HEK293 (cell line): ENCODE results near the gene FILIP1.

Experiments
- CTCF ChIA-PET: fragments of 350-600 bp; formaldehyde crosslinking; extraction: SDS; loops from one replicate; lab custom pipeline; 2021; ENCODE audit warnings: antibody characterized with exemption; lab: Yijun Ruan, JAX
- POLR2A ChIA-PET: fragments of 300-600 bp; formaldehyde crosslinking; extraction: SDS; loops from one replicate; lab custom pipeline; 2020; ENCODE audit warnings: antibody characterized with exemption, inconsistent platforms; lab: Yijun Ruan, JAX
- H3K27ac ChIP-seq: fragments of 200-500 bp; sonication (Bioruptor generic); 2 replicates; pipeline ENCODE4 v1.5.1; 2014; ENCODE audit warnings: low read depth, low read length, control low read depth, inconsistent platforms; ENCODE audit errors: extremely low read depth
- H3K36me3 ChIP-seq, 2 experiments: fragments of 200-500 bp in 1 of 2; sonication (Bioruptor generic) in 1 of 2; 1 replicate in 1 of 2; 2 replicates in 1 of 2; pipeline ENCODE4 v1.5.1; 2014 to 2017; ENCODE audit warnings: inconsistent platforms in 2 of 2, low read length in 2 of 2; ENCODE audit not compliant: control insufficient read depth in 2 of 2, insufficient read depth in 1 of 2
- H3K4me1 ChIP-seq: fragments of 200-500 bp; sonication (Bioruptor generic); 2 replicates; pipeline ENCODE4 v1.5.1; 2014; ENCODE audit warnings: mild to moderate bottlenecking, low read length, inconsistent platforms; ENCODE audit not compliant: control insufficient read depth, insufficient read depth
- H3K4me3 ChIP-seq: 2 replicates; pipeline ENCODE4 v1.5.1; 2011; ENCODE audit warnings: low read depth, mild to moderate bottlenecking, control low read depth, low read length, moderate library complexity
- H3K9me3 ChIP-seq: fragments of 200-500 bp; sonication (Bioruptor generic); 2 replicates; pipeline ENCODE4 v1.5.1; 2014; ENCODE audit warnings: low read depth, low read length, inconsistent platforms; ENCODE audit not compliant: control insufficient read depth, insufficient read depth
- IKZF3 ChIP-seq: fragments of 450-650 bp; IDR thresholded peaks from 2 replicates; pipeline ENCODE4 v1.5.0; 2018; ENCODE audit warnings: missing biosample characterization, mild to moderate bottlenecking, missing genetic modification characterization, moderate library complexity
- SETDB1 ChIP-seq: IDR thresholded peaks from one replicate; pipeline ENCODE4 v1.6.1; 2017; ENCODE audit warnings: mild to moderate bottlenecking, low read length, moderate library complexity, mixed read lengths; ENCODE audit not compliant: insufficient read length
- SP3 ChIP-seq: fragments of 450-650 bp; formaldehyde crosslinking; IDR thresholded peaks from 2 replicates; pipeline ENCODE4 v1.5.1; 2016; ENCODE audit warnings: missing biosample characterization, missing genetic modification characterization
- ZBTB21 ChIP-seq: fragments of 450-650 bp; formaldehyde crosslinking; IDR thresholded peaks from 2 replicates; pipeline ENCODE4 v1.5.1; 2017; ENCODE audit warnings: missing biosample characterization, missing genetic modification characterization
- ZBTB48 ChIP-seq: fragments of 450-650 bp; formaldehyde crosslinking; IDR thresholded peaks from 2 replicates; pipeline ENCODE4 v1.5.1; 2016; ENCODE audit warnings: missing biosample characterization, missing genetic modification characterization
- ZBTB49 ChIP-seq: fragments of 450-650 bp; formaldehyde crosslinking; IDR thresholded peaks from 2 replicates; pipeline ENCODE4 v1.5.1; 2016; ENCODE audit warnings: missing biosample characterization, missing genetic modification characterization, low read depth
- ZFP37 ChIP-seq: fragments of 450-650 bp; formaldehyde crosslinking; IDR thresholded peaks from 2 replicates; pipeline ENCODE4 v1.5.1; 2016; ENCODE audit warnings: missing biosample characterization, missing genetic modification characterization
- ZNF157 ChIP-seq: fragments of 450-650 bp; formaldehyde crosslinking; IDR thresholded peaks from 2 replicates; pipeline ENCODE4 v1.5.1; 2016; ENCODE audit warnings: missing biosample characterization, missing genetic modification characterization
- ZNF175 ChIP-seq: fragments of 450-650 bp; formaldehyde crosslinking; IDR thresholded peaks from 2 replicates; pipeline ENCODE4 v1.5.1; 2016; ENCODE audit warnings: missing biosample characterization, missing genetic modification characterization
- ZNF184 ChIP-seq: fragments of 450-650 bp; IDR thresholded peaks from 2 replicates; pipeline ENCODE4 v1.5.1; 2018; ENCODE audit warnings: missing biosample characterization, mild to moderate bottlenecking, missing genetic modification characterization
- ZNF214 ChIP-seq: fragments of 450-650 bp; formaldehyde crosslinking; IDR thresholded peaks from 2 replicates; pipeline ENCODE4 v1.5.1; 2017; ENCODE audit warnings: missing biosample characterization, mild to moderate bottlenecking, missing genetic modification characterization, borderline replicate concordance
- ZNF350 ChIP-seq: fragments of 450-650 bp; formaldehyde crosslinking; IDR thresholded peaks from 2 replicates; pipeline ENCODE4 v1.5.0; 2017; ENCODE audit warnings: missing biosample characterization, mild to moderate bottlenecking, missing genetic modification characterization
- ZNF530 ChIP-seq: fragments of 450-650 bp; formaldehyde crosslinking; IDR thresholded peaks from 2 replicates; pipeline ENCODE4 v1.5.1; 2016; ENCODE audit warnings: low read depth, missing biosample characterization, missing genetic modification characterization
- ZNF624 ChIP-seq: fragments of 450-650 bp; formaldehyde crosslinking; IDR thresholded peaks from 2 replicates; pipeline ENCODE4 v1.5.1; 2017; ENCODE audit warnings: missing biosample characterization, missing genetic modification characterization
- ZNF629 ChIP-seq: fragments of 450-650 bp; formaldehyde crosslinking; IDR thresholded peaks from 2 replicates; pipeline ENCODE4 v1.5.1; 2017; ENCODE audit warnings: missing biosample characterization, missing genetic modification characterization
- ZNF664 ChIP-seq: fragments of 450-650 bp; formaldehyde crosslinking; IDR thresholded peaks from 2 replicates; pipeline ENCODE4 v1.5.1; 2016; ENCODE audit warnings: missing biosample characterization, missing genetic modification characterization
- TF ChIP-seq, protein P1 (sequence below): fragments of 450-650 bp; formaldehyde crosslinking; IDR thresholded peaks from 2 replicates; pipeline ENCODE4 v1.5.1; 2016; ENCODE audit warnings: missing biosample characterization, missing genetic modification characterization, borderline replicate concordance
- TF ChIP-seq, protein P2 (sequence below): fragments of 450-650 bp; formaldehyde crosslinking; IDR thresholded peaks from 2 replicates; pipeline ENCODE4 v1.5.1; 2016; ENCODE audit warnings: missing biosample characterization, missing genetic modification characterization
- TF ChIP-seq, protein P3 (sequence below): fragments of 450-650 bp; formaldehyde crosslinking; IDR thresholded peaks from 2 replicates; pipeline ENCODE4 v1.5.1; 2016; ENCODE audit warnings: missing biosample characterization, missing genetic modification characterization
- TF ChIP-seq, protein P4 (sequence below): fragments of 450-650 bp; formaldehyde crosslinking; IDR thresholded peaks from 2 replicates; pipeline ENCODE4 v1.5.0; 2017; ENCODE audit warnings: missing biosample characterization, missing genetic modification characterization, borderline replicate concordance
- TF ChIP-seq, protein P5 (sequence below): fragments of 450-650 bp; formaldehyde crosslinking; IDR thresholded peaks from 2 replicates; pipeline ENCODE4 v1.5.1; 2016; ENCODE audit warnings: missing biosample characterization, missing genetic modification characterization

The FILIP1 gene

DNA sequence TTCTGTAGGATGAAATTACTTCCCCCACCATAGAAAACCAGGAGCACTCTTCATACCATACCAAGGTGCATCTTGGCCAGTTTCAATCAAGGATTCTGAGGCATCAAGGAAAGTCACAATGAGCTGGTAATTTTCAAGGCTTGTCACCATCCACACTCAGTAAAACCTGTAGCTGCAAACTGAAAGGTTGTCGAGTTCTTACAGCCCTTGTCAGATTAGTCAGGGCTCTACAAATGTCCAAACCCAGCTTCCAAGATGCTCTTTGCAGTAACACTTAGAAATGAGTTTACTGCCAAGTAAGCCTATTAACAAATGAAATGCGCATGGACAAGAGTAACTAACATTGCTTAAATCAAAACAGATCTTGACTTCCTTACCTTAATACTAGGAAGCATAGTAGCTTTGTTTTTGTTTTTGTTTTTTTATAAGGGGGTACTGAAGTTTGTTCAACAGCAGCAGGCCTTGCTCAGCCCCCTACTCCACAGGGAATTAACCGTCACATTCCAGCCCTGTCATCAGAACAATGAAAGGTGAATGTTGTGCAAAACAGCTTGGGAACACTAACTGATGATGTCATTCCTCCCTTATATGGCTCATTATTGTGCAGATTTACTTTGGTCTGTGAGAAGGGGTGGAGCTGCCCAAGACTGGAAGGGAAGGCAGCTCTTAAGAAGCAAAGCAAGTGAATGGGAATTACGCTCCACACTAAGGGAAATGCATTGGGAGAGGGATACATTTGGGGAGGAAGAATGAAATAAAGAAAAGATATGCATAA is 159.1 kb downstream of the FILIP1 start (continued):
- TF ChIP-seq, protein P1, sequence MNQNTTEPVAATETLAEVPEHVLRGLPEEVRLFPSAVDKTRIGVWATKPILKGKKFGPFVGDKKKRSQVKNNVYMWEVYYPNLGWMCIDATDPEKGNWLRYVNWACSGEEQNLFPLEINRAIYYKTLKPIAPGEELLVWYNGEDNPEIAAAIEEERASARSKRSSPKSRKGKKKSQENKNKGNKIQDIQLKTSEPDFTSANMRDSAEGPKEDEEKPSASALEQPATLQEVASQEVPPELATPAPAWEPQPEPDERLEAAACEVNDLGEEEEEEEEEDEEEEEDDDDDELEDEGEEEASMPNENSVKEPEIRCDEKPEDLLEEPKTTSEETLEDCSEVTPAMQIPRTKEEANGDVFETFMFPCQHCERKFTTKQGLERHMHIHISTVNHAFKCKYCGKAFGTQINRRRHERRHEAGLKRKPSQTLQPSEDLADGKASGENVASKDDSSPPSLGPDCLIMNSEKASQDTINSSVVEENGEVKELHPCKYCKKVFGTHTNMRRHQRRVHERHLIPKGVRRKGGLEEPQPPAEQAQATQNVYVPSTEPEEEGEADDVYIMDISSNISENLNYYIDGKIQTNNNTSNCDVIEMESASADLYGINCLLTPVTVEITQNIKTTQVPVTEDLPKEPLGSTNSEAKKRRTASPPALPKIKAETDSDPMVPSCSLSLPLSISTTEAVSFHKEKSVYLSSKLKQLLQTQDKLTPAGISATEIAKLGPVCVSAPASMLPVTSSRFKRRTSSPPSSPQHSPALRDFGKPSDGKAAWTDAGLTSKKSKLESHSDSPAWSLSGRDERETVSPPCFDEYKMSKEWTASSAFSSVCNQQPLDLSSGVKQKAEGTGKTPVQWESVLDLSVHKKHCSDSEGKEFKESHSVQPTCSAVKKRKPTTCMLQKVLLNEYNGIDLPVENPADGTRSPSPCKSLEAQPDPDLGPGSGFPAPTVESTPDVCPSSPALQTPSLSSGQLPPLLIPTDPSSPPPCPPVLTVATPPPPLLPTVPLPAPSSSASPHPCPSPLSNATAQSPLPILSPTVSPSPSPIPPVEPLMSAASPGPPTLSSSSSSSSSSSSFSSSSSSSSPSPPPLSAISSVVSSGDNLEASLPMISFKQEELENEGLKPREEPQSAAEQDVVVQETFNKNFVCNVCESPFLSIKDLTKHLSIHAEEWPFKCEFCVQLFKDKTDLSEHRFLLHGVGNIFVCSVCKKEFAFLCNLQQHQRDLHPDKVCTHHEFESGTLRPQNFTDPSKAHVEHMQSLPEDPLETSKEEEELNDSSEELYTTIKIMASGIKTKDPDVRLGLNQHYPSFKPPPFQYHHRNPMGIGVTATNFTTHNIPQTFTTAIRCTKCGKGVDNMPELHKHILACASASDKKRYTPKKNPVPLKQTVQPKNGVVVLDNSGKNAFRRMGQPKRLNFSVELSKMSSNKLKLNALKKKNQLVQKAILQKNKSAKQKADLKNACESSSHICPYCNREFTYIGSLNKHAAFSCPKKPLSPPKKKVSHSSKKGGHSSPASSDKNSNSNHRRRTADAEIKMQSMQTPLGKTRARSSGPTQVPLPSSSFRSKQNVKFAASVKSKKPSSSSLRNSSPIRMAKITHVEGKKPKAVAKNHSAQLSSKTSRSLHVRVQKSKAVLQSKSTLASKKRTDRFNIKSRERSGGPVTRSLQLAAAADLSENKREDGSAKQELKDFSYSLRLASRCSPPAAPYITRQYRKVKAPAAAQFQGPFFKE (tag by site-specific recombination), result no peak
- no peak for TF ChIP-seq ZBTB49
- TF ChIP-seq ZNF530, result no peak
- TF ChIP-seq ZNF664, result no peak
- TF ChIP-seq ZNF629 (tag by site-specific recombination), result peak; percentile 96
- TF ChIP-seq, protein P2, sequence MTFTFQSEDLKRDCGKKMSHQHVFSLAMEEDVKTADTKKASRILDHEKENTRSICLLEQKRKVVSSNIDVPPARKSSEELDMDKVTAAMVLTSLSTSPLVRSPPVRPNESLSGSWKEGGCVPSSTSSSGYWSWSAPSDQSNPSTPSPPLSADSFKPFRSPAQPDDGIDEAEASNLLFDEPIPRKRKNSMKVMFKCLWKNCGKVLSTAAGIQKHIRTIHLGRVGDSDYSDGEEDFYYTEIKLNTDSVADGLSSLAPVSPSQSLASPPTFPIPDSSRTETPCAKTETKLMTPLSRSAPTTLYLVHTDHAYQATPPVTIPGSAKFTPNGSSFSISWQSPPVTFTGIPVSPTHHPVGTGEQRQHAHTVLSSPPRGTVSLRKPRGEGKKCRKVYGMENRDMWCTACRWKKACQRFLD, result no peak

DNA sequence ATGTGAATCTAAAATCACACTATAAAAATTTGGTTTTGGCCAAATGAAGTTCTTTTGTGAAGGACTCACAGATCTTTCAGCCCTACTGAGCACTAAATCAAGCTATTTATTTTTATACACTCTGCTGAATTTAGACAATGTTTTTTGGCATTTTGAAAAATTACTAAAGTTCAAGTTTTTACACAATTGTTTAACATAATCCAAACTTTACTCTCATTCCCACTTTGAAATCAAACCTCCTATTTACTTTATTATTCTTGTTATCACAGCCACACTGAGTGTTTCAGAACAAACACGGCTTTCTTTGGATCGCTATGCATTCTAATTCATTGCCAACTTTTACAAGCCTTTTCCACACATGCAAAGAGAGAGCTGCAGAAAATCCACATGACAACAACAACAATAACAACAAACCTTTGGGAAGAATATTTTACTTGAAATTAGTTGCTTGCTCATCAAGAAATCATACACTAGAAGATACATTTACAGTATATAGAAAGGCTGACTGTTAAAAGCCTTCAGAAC is 159.9 kb downstream of the FILIP1 start:
- H3K36me3 ChIP-seq, result no peaks in the 10 kb centered on the region
- CTCF ChIA-PET, result interaction anchor here (0.7 to 1.5 kb wide), 8 partner anchors 10 to 193 kb away, joined by 3 to 6 read pairs (median 4); no protein-coding TSS in a partner anchor
- POLR2A ChIA-PET, result interaction anchor here (1.1 to 1.5 kb wide), 7 partner anchors 14 to 80 kb away, joined by 3 to 11 read pairs (median 4); partner anchors contain the start of gene TMEM30A
- H3K4me1 ChIP-seq, result peaks cover 15% of the 10 kb centered on the region
- H3K27ac ChIP-seq, result no peak overlapping the region
- H3K9me3 ChIP-seq, result no peaks in the 10 kb centered on the region
- H3K4me3 ChIP-seq, result no peak overlapping the region
- TF ChIP-seq ZNF175 (tag by site-specific recombination), result no peak
- no peak for TF ChIP-seq ZNF624 (tag by site-specific recombination)
- TF ChIP-seq ZNF184, result no peak
- no peak for TF ChIP-seq ZNF214 (tag by site-specific recombination)
- TF ChIP-seq ZBTB21 (tag by site-specific recombination), result no peak
- no peak for TF ChIP-seq ZFP37 (tag by site-specific recombination)
- TF ChIP-seq SETDB1, result no peak
- TF ChIP-seq ZNF350 (tag by site-specific recombination), result no peak
- TF ChIP-seq, protein P3, sequence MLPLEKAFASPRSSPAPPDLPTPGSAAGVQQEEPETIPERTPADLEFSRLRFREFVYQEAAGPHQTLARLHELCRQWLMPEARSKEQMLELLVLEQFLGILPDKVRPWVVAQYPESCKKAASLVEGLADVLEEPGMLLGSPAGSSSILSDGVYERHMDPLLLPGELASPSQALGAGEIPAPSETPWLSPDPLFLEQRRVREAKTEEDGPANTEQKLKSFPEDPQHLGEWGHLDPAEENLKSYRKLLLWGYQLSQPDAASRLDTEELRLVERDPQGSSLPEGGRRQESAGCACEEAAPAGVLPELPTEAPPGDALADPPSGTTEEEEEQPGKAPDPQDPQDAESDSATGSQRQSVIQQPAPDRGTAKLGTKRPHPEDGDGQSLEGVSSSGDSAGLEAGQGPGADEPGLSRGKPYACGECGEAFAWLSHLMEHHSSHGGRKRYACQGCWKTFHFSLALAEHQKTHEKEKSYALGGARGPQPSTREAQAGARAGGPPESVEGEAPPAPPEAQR, result no peak
- no peak for TF ChIP-seq IKZF3 (tag by site-specific recombination)
- TF ChIP-seq, protein P4, sequence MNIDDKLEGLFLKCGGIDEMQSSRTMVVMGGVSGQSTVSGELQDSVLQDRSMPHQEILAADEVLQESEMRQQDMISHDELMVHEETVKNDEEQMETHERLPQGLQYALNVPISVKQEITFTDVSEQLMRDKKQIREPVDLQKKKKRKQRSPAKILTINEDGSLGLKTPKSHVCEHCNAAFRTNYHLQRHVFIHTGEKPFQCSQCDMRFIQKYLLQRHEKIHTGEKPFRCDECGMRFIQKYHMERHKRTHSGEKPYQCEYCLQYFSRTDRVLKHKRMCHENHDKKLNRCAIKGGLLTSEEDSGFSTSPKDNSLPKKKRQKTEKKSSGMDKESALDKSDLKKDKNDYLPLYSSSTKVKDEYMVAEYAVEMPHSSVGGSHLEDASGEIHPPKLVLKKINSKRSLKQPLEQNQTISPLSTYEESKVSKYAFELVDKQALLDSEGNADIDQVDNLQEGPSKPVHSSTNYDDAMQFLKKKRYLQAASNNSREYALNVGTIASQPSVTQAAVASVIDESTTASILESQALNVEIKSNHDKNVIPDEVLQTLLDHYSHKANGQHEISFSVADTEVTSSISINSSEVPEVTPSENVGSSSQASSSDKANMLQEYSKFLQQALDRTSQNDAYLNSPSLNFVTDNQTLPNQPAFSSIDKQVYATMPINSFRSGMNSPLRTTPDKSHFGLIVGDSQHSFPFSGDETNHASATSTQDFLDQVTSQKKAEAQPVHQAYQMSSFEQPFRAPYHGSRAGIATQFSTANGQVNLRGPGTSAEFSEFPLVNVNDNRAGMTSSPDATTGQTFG (tag by site-specific recombination), result no peak
- no peak for TF ChIP-seq SP3 (tag by site-specific recombination)
- TF ChIP-seq, protein P5, sequence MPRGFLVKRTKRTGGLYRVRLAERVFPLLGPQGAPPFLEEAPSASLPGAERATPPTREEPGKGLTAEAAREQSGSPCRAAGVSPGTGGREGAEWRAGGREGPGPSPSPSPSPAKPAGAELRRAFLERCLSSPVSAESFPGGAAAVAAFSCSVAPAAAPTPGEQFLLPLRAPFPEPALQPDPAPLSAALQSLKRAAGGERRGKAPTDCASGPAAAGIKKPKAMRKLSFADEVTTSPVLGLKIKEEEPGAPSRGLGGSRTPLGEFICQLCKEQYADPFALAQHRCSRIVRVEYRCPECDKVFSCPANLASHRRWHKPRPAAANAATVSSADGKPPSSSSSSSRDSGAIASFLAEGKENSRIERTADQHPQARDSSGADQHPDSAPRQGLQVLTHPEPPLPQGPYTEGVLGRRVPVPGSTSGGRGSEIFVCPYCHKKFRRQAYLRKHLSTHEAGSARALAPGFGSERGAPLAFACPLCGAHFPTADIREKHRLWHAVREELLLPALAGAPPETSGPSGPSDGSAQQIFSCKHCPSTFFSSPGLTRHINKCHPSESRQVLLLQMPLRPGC, result no peak
- no peak for TF ChIP-seq ZBTB48 (tag by site-specific recombination)
- no peak for TF ChIP-seq ZNF157
